HT1080 (cell line): ENCODE measurements around the gene DCUN1D5. TPM values are rescaled to one million over a fixed set of nuclear protein-coding genes. Genes with fewer than 3 reads are reported as not detected.
"Not testable (repeated sequence)": the region's sequence is repeated elsewhere in the genome, so short reads cannot be mapped to it uniquely, and the experiment has no call there.

Experiments used
- DNase-seq: peaks from one replicate; pipeline ENCODE4 v3.0.0-alpha.2; 2015; ENCODE audit warnings: low read depth
- total RNA-seq: library from RNA; depleted of rRNA; stranded (reverse); fragments of >200 nt; shearing (Covaris generic); gene quantifications from 2 replicates; pipeline ENCODE4 v1.2.3, GENCODE V29; 2014; rRNA removed

Gene DCUN1D5
- total RNA-seq, 1 experiment from 2014 or later, result 149 TPM

- peak; percentile 17 for DNase-seq
Observed at GRCh38 chr11:103055221-103055890, 36.6 kb downstream of the DCUN1D5 start.

- no peak for DNase-seq
Observed at GRCh38 chr11:103053997-103054396, 38.0 kb downstream of the DCUN1D5 start.

GRCh38 chr11:103051981-103052380, 40.0 kb downstream of the DCUN1D5 start:
- peak; percentile 6 for DNase-seq

GRCh38 chr11:103051151-103051801, 40.7 kb downstream of the DCUN1D5 start:
- no peak for DNase-seq

GRCh38 chr11:103050351-103050750, 41.6 kb downstream of the DCUN1D5 start:
- DNase-seq, result no peak

- DNase-seq, result no peak
Observed at GRCh38 chr11:103047837-103048236, 44.1 kb downstream of the DCUN1D5 start.

- DNase-seq, result no peak
Observed at GRCh38 chr11:103043826-103044678, 47.9 kb downstream of the DCUN1D5 start.

GRCh38 chr11:103042161-103042560, 49.8 kb downstream of the DCUN1D5 start:
- no peak for DNase-seq

- peak; percentile 81 for DNase-seq
Observed at GRCh38 chr11:103035791-103036434, 56.0 kb downstream of the DCUN1D5 start.

- no peak for DNase-seq
Observed at GRCh38 chr11:103035216-103035615, 56.7 kb downstream of the DCUN1D5 start.

GRCh38 chr11:103031834-103032233, 60.1 kb downstream of the DCUN1D5 start:
- DNase-seq, result no peak

GRCh38 chr11:103029401-103029800, 62.6 kb downstream of the DCUN1D5 start:
- no peak for DNase-seq

GRCh38 chr11:103028304-103029020, 63.5 kb downstream of the DCUN1D5 start:
- DNase-seq, result not testable (repeated sequence)

- DNase-seq, result no peak
Observed at GRCh38 chr11:103024086-103024485, 67.9 kb downstream of the DCUN1D5 start.

- no peak for DNase-seq
Observed at GRCh38 chr11:103016031-103016430, 75.9 kb downstream of the DCUN1D5 start.

- DNase-seq, result no peak
Observed at GRCh38 chr11:103013421-103013820, 78.5 kb downstream of the DCUN1D5 start.

Other genes starting within 250 kb of the DCUN1D5 start
- gene MMP3, start 248.6 kb downstream of the DCUN1D5 start, total RNA-seq, result 19.5 and 20.0 TPM in 2 replicates
- not detected in 2 replicates for gene MMP12, start 217.2 kb downstream of the DCUN1D5 start, total RNA-seq
- 0.47 and 0.63 TPM in 2 replicates for gene MMP13, start 136.4 kb downstream of the DCUN1D5 start, total RNA-seq
- gene DYNC2H1, start 17.3 kb upstream of the DCUN1D5 start, total RNA-seq, result 24.1 and 29.4 TPM in 2 replicates